ENCODE measurements around the gene RWDD4. TPM values are rescaled to one million over a fixed set of nuclear protein-coding genes. Genes with fewer than 3 reads are reported as not detected.
A peak's percentile ranks its signal among the peaks of the same experiment; 100 is the strongest.

The RWDD4 gene
- 17.9 TPM for total RNA-seq
- long read RNA-seq, transcript RWDD4-202 (7 exons, 2,590 nt) = major isoform, 31 of 39 reads
- long read RNA-seq, partial matches to known transcripts = 1 of 39 reads
- long read RNA-seq, other reads (novel, unspliced or antisense) = 7 of 39 reads

DNA sequence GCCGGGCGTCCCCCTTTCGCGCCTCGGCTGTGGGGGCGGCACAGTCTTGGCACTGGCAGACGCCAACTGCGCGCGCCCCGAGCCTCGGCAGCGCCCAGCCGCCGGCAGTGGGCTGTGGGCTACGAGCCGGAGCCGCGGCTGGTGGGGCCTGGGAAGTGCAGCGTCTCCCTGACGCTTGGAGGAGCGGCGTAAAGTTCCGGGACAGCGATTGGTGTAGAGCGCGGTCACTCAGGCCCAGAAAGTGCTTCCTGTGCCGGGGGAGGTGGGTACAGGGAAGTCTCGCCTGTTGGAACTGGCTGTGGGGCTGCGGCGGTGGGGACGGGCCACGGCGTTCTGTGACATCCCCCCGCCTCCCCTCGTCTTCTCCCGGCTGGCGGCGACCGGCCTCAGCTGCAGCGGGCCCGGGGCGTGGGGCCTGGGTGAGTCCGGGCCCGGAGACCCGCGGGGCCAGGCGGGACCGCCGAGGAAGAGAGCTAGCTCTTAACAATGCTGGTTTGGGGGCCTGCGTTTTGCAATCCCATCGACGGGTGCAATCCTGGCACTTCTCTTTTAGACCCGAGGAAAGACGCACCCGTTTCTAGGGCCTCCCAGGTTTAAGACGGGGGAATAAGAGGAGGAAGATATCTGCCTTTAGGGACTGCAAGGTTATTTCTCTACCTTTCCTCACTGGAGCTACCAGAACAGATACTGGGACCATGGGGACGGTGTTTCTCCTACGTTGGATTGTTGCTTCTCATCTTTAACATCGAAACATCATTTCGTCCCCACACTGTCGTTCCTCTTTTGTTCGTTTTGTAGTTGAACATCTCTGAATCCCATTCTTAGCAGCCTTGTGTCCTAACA is at the start of gene RWDD4, which contains the start of gene TRAPPC11:
TSS of gene RWDD4 (minus strand) at position 157 of the 843 bp plus-strand sequence. CDS start 233 bp downstream, outside the sequence.
TSS of gene TRAPPC11 (plus strand) at position 265 of the 843 bp plus-strand sequence. CDS start 4,575 bp downstream, outside the sequence.
- intact Hi-C loops (cut with micrococcal nuclease) = no loop called here
- ATAC-seq (peak; percentile 100), DNase-seq (peak; percentile 98)

- DNase-seq (no peak), ATAC-seq (no peak)
- intact Hi-C loops (cut with micrococcal nuclease) = no loop called here
These were observed 43.5 kb upstream of the RWDD4 start for GRCh38 chr4:183702492-183702891.

DNA sequence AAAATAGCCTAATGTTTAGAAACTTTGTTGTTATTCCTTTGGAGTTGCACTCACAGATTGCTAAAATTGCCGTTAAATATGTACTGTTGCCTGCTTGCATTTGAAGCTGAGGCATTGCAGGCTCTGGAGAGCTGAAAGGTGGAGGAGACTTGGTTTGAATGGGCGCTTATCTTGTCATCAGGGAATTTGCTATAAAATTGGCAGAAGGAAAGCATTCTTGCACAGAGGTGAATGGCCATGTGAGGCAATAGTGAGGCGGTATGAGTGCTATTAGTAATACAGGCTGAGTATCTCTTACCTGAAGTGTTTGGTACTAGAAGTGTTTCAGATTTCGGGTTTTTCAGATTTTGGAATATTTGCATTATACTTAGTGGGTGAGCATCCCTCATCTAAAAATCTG is 41.4 kb upstream of the RWDD4 start:
- no peak for ATAC-seq

DNA sequence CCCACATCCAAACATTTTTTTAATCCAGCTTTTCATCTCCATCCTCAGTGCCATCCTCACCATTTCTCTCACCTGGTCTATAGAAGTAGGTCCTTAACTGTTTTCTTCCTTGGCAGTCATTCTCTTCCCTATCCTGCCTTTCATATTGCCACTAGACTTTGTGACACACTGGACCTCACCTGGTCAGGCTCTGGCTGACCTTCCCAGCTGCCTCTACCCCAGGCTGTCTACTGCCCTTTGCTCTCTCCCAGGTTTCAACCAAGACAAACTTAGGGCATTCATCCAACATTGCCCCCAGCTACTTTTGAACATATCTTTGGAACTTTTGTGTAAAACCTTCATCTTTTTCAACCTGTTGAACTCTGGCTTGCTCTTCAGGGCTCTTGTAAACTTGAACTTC is 39.9 kb upstream of the RWDD4 start:
- no peak for ATAC-seq
- intact Hi-C loops (cut with micrococcal nuclease) = no loop called here
- DNase-seq = no peak

More for the DNA sequence above, 41.4 kb upstream of the RWDD4 start:
- intact Hi-C loops (cut with micrococcal nuclease) = no loop called here
- DNase-seq = no peak

GRCh38 chr4:183691897-183692296 is 32.9 kb upstream of the RWDD4 start:
- DNase-seq (no peak), ATAC-seq (no peak)
- intact Hi-C loops (cut with micrococcal nuclease) = no loop called here

GRCh38 chr4:183691006-183691405 is 32.0 kb upstream of the RWDD4 start:
- ATAC-seq = no peak
- intact Hi-C loops (cut with micrococcal nuclease) = no loop called here
- no peak for DNase-seq

- ATAC-seq (no peak), DNase-seq (no peak)
- intact Hi-C loops (cut with micrococcal nuclease) = no loop called here
These were observed 29.2 kb upstream of the RWDD4 start for GRCh38 chr4:183688216-183688615.

GRCh38 chr4:183686461-183686860 is 27.5 kb upstream of the RWDD4 start:
- ATAC-seq (no peak), DNase-seq (no peak)
- intact Hi-C loops (cut with micrococcal nuclease) = no loop called here

DNA sequence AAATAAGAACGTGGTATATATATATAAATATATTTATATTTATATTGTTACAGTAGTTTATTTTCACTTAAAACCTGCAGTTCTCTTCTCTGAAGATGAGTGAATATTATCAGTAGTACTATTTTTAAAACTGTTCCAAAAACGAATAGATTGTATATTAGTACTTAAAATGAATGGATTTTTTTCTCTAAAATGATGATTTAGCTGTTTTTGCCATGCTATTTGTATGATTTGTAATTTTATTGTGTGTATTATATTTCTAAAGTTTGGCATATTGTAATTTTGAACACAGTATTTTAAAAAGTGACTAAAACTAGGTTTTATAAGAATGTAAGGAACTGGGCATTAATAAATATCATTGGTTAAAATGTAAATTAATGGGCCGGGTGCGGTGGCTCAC is 22.1 kb upstream of the RWDD4 start:
- DNase-seq = no peak
- intact Hi-C loops (cut with micrococcal nuclease) = no loop called here
- no peak for ATAC-seq

GRCh38 chr4:183675625-183676024 is 16.6 kb upstream of the RWDD4 start:
- no peak for DNase-seq
- ATAC-seq = no peak
- intact Hi-C loops (cut with micrococcal nuclease) = no loop called here

DNA sequence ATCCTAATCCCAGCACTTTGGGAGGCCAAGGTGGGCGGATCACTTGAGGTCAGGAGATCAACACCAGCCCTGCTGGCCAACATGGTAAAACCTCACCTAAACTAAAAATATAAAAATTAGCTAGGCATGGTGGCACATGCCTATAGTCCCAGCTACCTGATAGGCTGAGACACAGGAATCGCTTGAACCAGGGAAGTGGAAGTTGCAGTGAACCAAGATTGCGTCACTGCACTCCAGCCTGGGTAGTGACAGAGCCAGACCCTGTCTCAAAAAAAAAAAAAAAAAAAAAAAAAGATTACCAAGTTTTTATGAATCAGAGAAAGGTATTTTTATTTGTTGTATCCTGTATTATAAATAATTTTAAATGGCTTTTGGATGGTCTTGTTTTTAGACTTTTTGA is 15.2 kb upstream of the RWDD4 start:
- DNase-seq (no peak), ATAC-seq (no peak)
- intact Hi-C loops (cut with micrococcal nuclease) = no loop called here

DNA sequence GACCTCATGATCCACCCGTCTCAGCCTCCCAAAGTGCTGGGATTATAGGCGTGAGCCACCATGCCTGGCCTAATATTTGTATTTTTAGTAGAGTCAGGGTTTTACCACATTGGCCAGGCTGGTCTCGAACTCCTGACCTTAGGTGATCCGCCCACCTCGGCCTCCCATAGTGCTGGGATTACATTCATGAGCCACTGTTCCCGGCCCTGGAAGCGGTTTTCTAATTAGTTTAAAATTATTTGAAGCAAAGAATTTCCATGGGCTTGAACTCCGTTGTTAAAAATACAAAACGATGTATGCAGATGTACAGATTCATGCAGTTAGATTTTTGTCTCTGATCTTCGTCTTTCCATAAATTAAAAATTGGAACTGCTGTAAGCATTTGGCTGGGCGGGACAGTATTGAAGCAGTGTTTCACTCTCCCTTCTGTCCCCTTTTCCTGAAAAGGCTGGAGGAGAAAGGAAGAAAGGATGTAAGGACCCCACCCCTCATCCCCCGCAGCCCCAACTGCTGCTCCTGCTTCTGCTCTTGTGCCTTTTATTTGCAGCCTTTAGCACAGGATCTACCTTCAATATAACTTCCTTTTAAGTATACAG is 12.1 kb upstream of the RWDD4 start:
- ATAC-seq (no peak), DNase-seq (no peak)
- intact Hi-C loops (cut with micrococcal nuclease) = no loop called here

GRCh38 chr4:183670251-183670650 is 11.3 kb upstream of the RWDD4 start:
- intact Hi-C loops (cut with micrococcal nuclease) = no loop called here
- DNase-seq = no peak
- no peak for ATAC-seq

DNA sequence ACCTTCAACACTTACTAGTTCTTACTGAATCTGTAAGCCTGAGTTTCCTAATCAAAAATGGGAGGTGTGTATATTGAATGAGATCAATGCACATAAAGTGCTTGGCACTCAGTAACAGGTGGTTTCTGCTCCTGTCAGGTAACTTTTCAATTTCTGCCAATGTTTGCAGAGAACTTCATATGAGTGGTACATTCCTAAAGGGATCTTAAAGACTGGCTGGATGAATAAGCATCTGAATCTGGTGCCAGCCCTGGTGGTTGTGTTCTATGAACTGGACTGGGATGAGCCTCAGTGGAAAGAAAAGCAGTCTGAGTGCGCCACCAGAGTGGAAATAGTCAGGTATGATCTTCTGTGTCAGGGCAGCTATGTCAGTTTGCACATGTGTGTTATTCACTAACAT is 7.1 kb upstream of the RWDD4 start:
- intact Hi-C loops (cut with micrococcal nuclease) = no loop called here
- no peak for ATAC-seq
- no peak for DNase-seq

- DNase-seq = no peak
- intact Hi-C loops (cut with micrococcal nuclease) = no loop called here
- no peak for ATAC-seq
These were observed 872 bp upstream of the RWDD4 start for GRCh38 chr4:183659872-183660242.

GRCh38 chr4:183658362-183659028 is 490 bp downstream of the RWDD4 start:
- ATAC-seq (peak; percentile 56), DNase-seq (peak; percentile 50)
- intact Hi-C loops (cut with micrococcal nuclease) = no loop called here

- intact Hi-C loops (cut with micrococcal nuclease) = no loop called here
- ATAC-seq (no peak), DNase-seq (no peak)
These were observed 1.4 kb downstream of the RWDD4 start for GRCh38 chr4:183657564-183657963.

DNA sequence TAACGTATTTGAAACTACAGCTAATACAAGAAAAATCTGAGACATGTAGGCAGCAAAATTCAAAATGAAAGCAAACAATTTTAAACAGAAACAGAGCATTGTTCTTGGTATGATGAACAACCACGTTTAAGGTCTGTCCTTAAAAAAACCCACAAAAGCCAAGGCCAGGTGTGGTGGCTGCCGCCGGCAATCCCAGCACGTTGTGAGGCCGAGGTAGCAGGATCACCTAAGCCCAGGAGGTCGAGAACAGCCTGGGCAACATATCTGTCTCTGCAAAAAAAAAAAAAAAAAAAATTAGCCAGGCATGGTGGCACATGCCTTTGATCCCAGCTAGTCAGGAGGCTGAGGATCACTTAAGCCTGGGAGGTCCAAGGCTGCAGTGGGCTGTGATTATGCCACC is 13.7 kb downstream of the RWDD4 start:
- intact Hi-C loops (cut with micrococcal nuclease) = no loop called here
- DNase-seq (no peak), ATAC-seq (no peak)

DNA sequence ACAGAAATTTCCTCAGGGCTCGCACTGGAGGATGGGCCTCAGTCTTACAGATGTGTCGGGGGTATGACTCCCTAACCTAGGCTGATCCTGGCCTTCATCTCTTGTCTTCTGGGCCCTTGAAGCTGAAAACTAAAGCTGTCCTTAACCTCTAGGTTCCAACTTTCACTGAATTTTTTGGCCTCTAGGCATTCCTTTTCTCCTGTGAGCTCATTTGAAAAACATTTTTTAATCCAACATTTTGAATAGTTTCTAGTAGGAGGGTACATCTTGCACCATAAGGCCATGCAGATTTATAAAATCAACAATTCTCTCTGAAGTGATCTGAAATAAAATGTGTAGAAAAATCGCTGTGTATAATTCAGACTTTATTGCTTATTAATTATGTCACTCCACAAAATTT is 19.7 kb downstream of the RWDD4 start:
- no peak for ATAC-seq
- intact Hi-C loops (cut with micrococcal nuclease) = no loop called here

GRCh38 chr4:183638436-183638835 is 20.5 kb downstream of the RWDD4 start:
- ATAC-seq (no peak), DNase-seq (no peak)
- intact Hi-C loops (cut with micrococcal nuclease) = no loop called here

More for the DNA sequence above, 19.7 kb downstream of the RWDD4 start:
- DNase-seq = no peak
